NCI-H1092 (cell line): ENCODE results near the gene SIM2.
A peak's percentile ranks its signal among the peaks of the same experiment; 100 is the strongest.

Experiments
- DNase-seq: peaks from one replicate; lab custom pipeline; 2025; lab: John Stamatoyannopoulos, UW

Gene SIM2

GRCh38 chr21:36738489-36739126 is 39.7 kb downstream of the SIM2 start:
- DNase-seq: no peak

- DNase-seq: no peak
These were observed 42.6 kb downstream of the SIM2 start for GRCh38 chr21:36741506-36741905.

GRCh38 chr21:36743008-36743407 is 44.1 kb downstream of the SIM2 start:
- DNase-seq: no peak

- no peak for DNase-seq
These were observed 44.5 kb downstream of the SIM2 start for GRCh38 chr21:36743446-36743845.

- no peak for DNase-seq
These were observed 45.3 kb downstream of the SIM2 start for GRCh38 chr21:36744190-36744559.

- DNase-seq: peak; percentile 90
These were observed 45.8 kb downstream of the SIM2 start for GRCh38 chr21:36744560-36745231.

GRCh38 chr21:36745459-36745858 is 46.5 kb downstream of the SIM2 start:
- DNase-seq: no peak

GRCh38 chr21:36747041-36747814 is 48.3 kb downstream of the SIM2 start:
- DNase-seq: no peak

GRCh38 chr21:36747815-36748383 is 49.0 kb downstream of the SIM2 start:
- DNase-seq: peak; percentile 76

- DNase-seq: no peak
These were observed 51.1 kb downstream of the SIM2 start for GRCh38 chr21:36749935-36750575.

- no peak for DNase-seq
These were observed 51.7 kb downstream of the SIM2 start for GRCh38 chr21:36750576-36750959.

- DNase-seq: no peak
These were observed 52.5 kb downstream of the SIM2 start for GRCh38 chr21:36751383-36751782.

- DNase-seq: no peak
These were observed 54.6 kb downstream of the SIM2 start for GRCh38 chr21:36753556-36753955.

GRCh38 chr21:36754241-36754898 is 55.5 kb downstream of the SIM2 start:
- DNase-seq: no peak

- no peak for DNase-seq
These were observed 57.6 kb downstream of the SIM2 start for GRCh38 chr21:36756527-36756926.

GRCh38 chr21:36757196-36757595 is 58.3 kb downstream of the SIM2 start:
- DNase-seq: no peak

- no peak for DNase-seq
These were observed 60.6 kb downstream of the SIM2 start for GRCh38 chr21:36759348-36760083.

- no peak for DNase-seq
These were observed 62.8 kb downstream of the SIM2 start for GRCh38 chr21:36761685-36762084.

- DNase-seq: no peak
These were observed 63.7 kb downstream of the SIM2 start for GRCh38 chr21:36762642-36763041.

GRCh38 chr21:36763305-36763704 is 64.4 kb downstream of the SIM2 start:
- no peak for DNase-seq

GRCh38 chr21:36765229-36765628 is 66.3 kb downstream of the SIM2 start:
- DNase-seq: no peak
